OCI-LY1 (cell line): ENCODE measurements around the gene DDX51.

Experiments
- H2AFZ ChIP-seq: fragments of 200-600 bp; sonication (generic), shearing (Covaris generic); 2 replicates; pipeline ENCODE4 v1.6.0; 2014; ENCODE audit warnings: antibody characterized with exemption, mild to moderate bottlenecking, low read length
- H3F3A ChIP-seq: fragments of 200-600 bp; sonication (generic), shearing (Covaris generic); 2 replicates; pipeline ENCODE4 v1.6.0; 2014; ENCODE audit warnings: mild to moderate bottlenecking, antibody characterized with exemption, low read length, moderate library complexity; ENCODE audit not compliant: insufficient read depth
- H3K27ac ChIP-seq: fragments of 200-600 bp; sonication (generic); 2 replicates; pipeline ENCODE4 v1.5.1; 2014; ENCODE audit warnings: low read length, mixed run types, mild to moderate bottlenecking, low read depth; ENCODE audit not compliant: poor library complexity, severe bottlenecking
- H3K27me3 ChIP-seq: fragments of 200-600 bp; sonication (generic); 2 replicates; pipeline ENCODE4 v1.6.0; 2014; ENCODE audit warnings: antibody characterized with exemption, mild to moderate bottlenecking, low read length, moderate library complexity; ENCODE audit not compliant: insufficient read depth
- H3K36me3 ChIP-seq: fragments of 200-600 bp; sonication (generic); 2 replicates; pipeline ENCODE4 v1.6.1; 2014; ENCODE audit warnings: mild to moderate bottlenecking, antibody characterized with exemption, low read length, moderate library complexity, mixed read lengths; ENCODE audit not compliant: insufficient read depth
- H3K4me1 ChIP-seq: fragments of 200-600 bp; sonication (generic); 2 replicates; pipeline ENCODE4 v1.5.1; 2014; ENCODE audit warnings: mild to moderate bottlenecking, low read length, moderate library complexity; ENCODE audit not compliant: insufficient read depth, severe bottlenecking
- H3K4me2 ChIP-seq: fragments of 200-600 bp; sonication (generic), shearing (Covaris generic); 2 replicates; pipeline ENCODE4 v1.6.1; 2014; ENCODE audit warnings: low read length
- H3K4me3 ChIP-seq: fragments of 200-600 bp; sonication (generic); 2 replicates; pipeline ENCODE4 v1.5.1; 2014; ENCODE audit warnings: low read length, low read depth, mild to moderate bottlenecking, mixed read lengths; ENCODE audit not compliant: poor library complexity, severe bottlenecking
- H3K79me2 ChIP-seq: fragments of 200-600 bp; shearing (Covaris generic); 2 replicates; pipeline ENCODE4 v1.6.1; 2016; ENCODE audit warnings: mixed run types, low read length, mixed read lengths; ENCODE audit not compliant: insufficient read depth
- H3K9ac ChIP-seq: fragments of 200-600 bp; sonication (generic), shearing (Covaris generic); 2 replicates; pipeline ENCODE4 v1.6.1; 2014; ENCODE audit warnings: mild to moderate bottlenecking, low read length, mixed read lengths
- H3K9me2 ChIP-seq: fragments of 200-600 bp; sonication (generic), shearing (Covaris generic); 2 replicates; pipeline ENCODE4 v1.6.1; 2014; ENCODE audit warnings: low read depth, mild to moderate bottlenecking, low read length, mixed read lengths
- H3K9me3 ChIP-seq: fragments of 200-600 bp; shearing (Covaris generic); 2 replicates; pipeline ENCODE4 v1.6.1; 2014; ENCODE audit warnings: low read length, mixed read lengths
- H4K20me1 ChIP-seq: fragments of 200-600 bp; sonication (generic), shearing (Covaris generic); 2 replicates; pipeline ENCODE4 v1.6.0; 2016; ENCODE audit warnings: mild to moderate bottlenecking, low read length; ENCODE audit not compliant: insufficient read depth
- CTCF ChIP-seq: fragments of 200-600 bp; sonication (generic), shearing (Covaris generic); IDR thresholded peaks from 2 replicates; pipeline ENCODE4 v1.5.1; 2017; ENCODE audit warnings: mild to moderate bottlenecking, antibody characterized with exemption, low read length, moderate library complexity, mixed read lengths
- EZH2 ChIP-seq: fragments of 200-600 bp; sonication (generic), shearing (Covaris generic); IDR thresholded peaks from 2 replicates; pipeline ENCODE4 v1.8.0; 2017; ENCODE audit warnings: borderline replicate concordance, mixed run types, mild to moderate bottlenecking, antibody characterized with exemption, low read length, moderate library complexity, mixed read lengths

DDX51 gene

GRCh38 chr12:132147423-132148367 lies 3.6 kb upstream of the DDX51 start:
- Histone ChIP-seq H3K9me2 (no peaks in the 10 kb centered on the region), H3F3A (no peaks in the 10 kb centered on the region), H4K20me1 (no peaks in the 10 kb centered on the region), H3K9ac (no peak overlapping the region), H2AFZ (no peak overlapping the region), H3K27ac (no peak overlapping the region), H3K79me2 (peaks cover 28% of the 10 kb centered on the region), H3K9me3 (no peaks in the 10 kb centered on the region), H3K4me3 (no peak overlapping the region), H3K4me2 (no peak overlapping the region), H3K4me1 (peaks cover 17% of the 10 kb centered on the region), H3K36me3 (peaks cover 35% of the 10 kb centered on the region), H3K27me3 (no peaks in the 10 kb centered on the region)
- TF ChIP-seq EZH2 (no peak), CTCF (no peak)

- no peak overlapping the region for H2AFZ ChIP-seq
- no peak overlapping the region for H3K4me2 ChIP-seq
- peaks cover 43% of the 10 kb centered on the region for H3K36me3 ChIP-seq
These were observed 2.8 kb upstream of the DDX51 start for GRCh38 chr12:132146772-132147422.

GRCh38 chr12:132146098-132146497 lies 2.0 kb upstream of the DDX51 start:
- H3K36me3 ChIP-seq = peaks cover 43% of the 10 kb centered on the region
- TF ChIP-seq CTCF (no peak), EZH2 (no peak)
- no peaks in the 10 kb centered on the region for H3K27me3 ChIP-seq
- no peaks in the 10 kb centered on the region for H4K20me1 ChIP-seq
- no peaks in the 10 kb centered on the region for H3F3A ChIP-seq
- H3K79me2 ChIP-seq = peaks cover 30% of the 10 kb centered on the region
- H3K9me3 ChIP-seq = no peaks in the 10 kb centered on the region
- no peak overlapping the region; the same call in 1 of the 2 replicates for H3K9ac ChIP-seq
- H3K27ac ChIP-seq = no peak overlapping the region
- no peak overlapping the region for H3K4me3 ChIP-seq
- no peaks in the 10 kb centered on the region for H3K9me2 ChIP-seq
- H3K4me2 ChIP-seq = no peak overlapping the region
- no peak overlapping the region for H2AFZ ChIP-seq
- H3K4me1 ChIP-seq = peaks cover 21% of the 10 kb centered on the region

More at GRCh38 chr12:132146772-132147422, 2.8 kb upstream of the DDX51 start:
- H3F3A ChIP-seq = no peaks in the 10 kb centered on the region
- H4K20me1 ChIP-seq = no peaks in the 10 kb centered on the region
- H3K27ac ChIP-seq = no peak overlapping the region
- H3K4me1 ChIP-seq = peaks cover 21% of the 10 kb centered on the region
- H3K9me2 ChIP-seq = no peaks in the 10 kb centered on the region
- H3K27me3 ChIP-seq = no peaks in the 10 kb centered on the region
- H3K9me3 ChIP-seq = no peaks in the 10 kb centered on the region
- no peak for TF ChIP-seq EZH2
- TF ChIP-seq CTCF = no peak
- peaks cover 30% of the 10 kb centered on the region for H3K79me2 ChIP-seq
- H3K9ac ChIP-seq = no peak overlapping the region
- no peak overlapping the region for H3K4me3 ChIP-seq
